Testis (tissue), 2 donors: ENCODE measurements around the gene APBA1.

Experiments
- POLR2A ChIP-seq: fragments of 450-650 bp; IDR thresholded peaks from one replicate; pipeline ENCODE4 v1.6.1; 2017; ENCODE audit warnings: antibody characterized with exemption, mild to moderate bottlenecking, moderate library complexity
- TF ChIP-seq, protein P1 (sequence below), 3 experiments: fragments of 450-650 bp in 2 of 3; fragments of 200-600 bp in 1 of 3; sonication (generic) in 1 of 3; IDR thresholded peaks; one replicate each; pipeline ENCODE4 v1.5.1; 2016 to 2019; ENCODE audit warnings: antibody characterized with exemption in 3 of 3, mild to moderate bottlenecking in 2 of 3, moderate library complexity in 1 of 3

- TF ChIP-seq, protein P1, sequence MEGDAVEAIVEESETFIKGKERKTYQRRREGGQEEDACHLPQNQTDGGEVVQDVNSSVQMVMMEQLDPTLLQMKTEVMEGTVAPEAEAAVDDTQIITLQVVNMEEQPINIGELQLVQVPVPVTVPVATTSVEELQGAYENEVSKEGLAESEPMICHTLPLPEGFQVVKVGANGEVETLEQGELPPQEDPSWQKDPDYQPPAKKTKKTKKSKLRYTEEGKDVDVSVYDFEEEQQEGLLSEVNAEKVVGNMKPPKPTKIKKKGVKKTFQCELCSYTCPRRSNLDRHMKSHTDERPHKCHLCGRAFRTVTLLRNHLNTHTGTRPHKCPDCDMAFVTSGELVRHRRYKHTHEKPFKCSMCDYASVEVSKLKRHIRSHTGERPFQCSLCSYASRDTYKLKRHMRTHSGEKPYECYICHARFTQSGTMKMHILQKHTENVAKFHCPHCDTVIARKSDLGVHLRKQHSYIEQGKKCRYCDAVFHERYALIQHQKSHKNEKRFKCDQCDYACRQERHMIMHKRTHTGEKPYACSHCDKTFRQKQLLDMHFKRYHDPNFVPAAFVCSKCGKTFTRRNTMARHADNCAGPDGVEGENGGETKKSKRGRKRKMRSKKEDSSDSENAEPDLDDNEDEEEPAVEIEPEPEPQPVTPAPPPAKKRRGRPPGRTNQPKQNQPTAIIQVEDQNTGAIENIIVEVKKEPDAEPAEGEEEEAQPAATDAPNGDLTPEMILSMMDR (IDR thresholded peaks at IDR 0.05): no peak
- no peak for TF ChIP-seq POLR2A
These were observed 241.0 kb downstream of the APBA1 start for GRCh38 chr9:69431203-69431602.
